Ureter (tissue), 1 donor: ENCODE results near the gene PRR29. TPM values are rescaled to one million over a fixed set of nuclear protein-coding genes. Genes with fewer than 3 reads are reported as not detected.
"Not testable (repeated sequence)": the region's sequence is repeated elsewhere in the genome, so short reads cannot be mapped to it uniquely, and the experiment has no call there.

Experiments used
- DNase-seq: peaks from one replicate; pipeline ENCODE4 v3.0.0-alpha.2; 2020; ENCODE audit warnings: low spot score
- total RNA-seq: library from RNA; stranded (reverse); gene quantifications from one replicate; pipeline ENCODE4 v1.2.4, GENCODE V29; 2023
- donor health status: DM: yes; HTN: yes; CAD: no.

PRR29 gene
- total RNA-seq, 1 donor from 2014 or later, result 3.5 TPM

- no peak for DNase-seq
Observed at GRCh38 chr17:64015447-64015846, 17.3 kb downstream of the PRR29 start.

GRCh38 chr17:64016231-64016784 lies 18.2 kb downstream of the PRR29 start:
- no peak for DNase-seq

DNA sequence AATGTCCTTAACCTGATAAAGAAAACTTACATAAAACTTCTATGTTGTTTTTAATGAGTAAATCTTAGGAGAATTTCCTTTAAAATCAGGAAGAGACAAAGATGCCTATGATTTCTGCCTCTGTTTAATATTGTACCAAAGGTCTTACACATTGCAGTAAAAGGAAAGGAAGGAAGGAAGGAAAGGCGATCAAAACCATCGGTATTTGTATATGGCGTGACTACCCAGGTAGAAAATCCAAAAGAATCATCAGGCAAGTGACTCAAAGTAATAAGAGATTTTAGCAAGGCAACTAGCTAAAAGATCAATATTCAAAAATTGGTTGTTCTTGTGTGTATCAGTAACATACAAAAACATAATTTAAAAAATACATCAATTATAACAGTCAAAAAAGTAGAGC lies 18.8 kb downstream of the PRR29 start:
- DNase-seq, result no peak

DNA sequence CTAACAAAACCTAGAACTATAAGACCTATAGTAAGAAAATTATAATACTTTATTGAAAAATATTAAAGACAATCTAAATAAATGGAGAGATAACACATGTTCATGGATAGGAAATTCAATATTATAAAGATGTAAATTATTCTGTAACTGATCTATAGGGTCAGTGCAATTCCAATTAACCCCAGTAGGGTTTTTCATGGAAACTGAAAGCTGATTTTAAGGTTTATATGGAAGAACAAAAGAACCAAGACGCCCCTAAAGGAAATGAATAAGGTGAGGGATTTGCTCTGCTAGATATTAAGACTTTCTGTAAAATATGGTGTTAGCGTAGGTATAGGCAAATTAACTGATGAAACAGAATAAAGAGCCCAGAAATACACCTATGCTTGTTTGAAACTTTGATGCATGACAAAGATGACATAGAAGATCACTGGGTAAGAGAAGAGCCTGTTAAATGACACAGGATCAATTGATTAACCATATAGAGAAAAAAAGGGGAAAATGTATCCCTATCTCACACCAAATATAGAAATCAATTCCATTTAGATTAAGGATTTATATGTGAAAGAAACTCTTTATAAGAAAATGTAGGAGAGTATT lies 19.3 kb downstream of the PRR29 start:
- DNase-seq, result no peak

DNA sequence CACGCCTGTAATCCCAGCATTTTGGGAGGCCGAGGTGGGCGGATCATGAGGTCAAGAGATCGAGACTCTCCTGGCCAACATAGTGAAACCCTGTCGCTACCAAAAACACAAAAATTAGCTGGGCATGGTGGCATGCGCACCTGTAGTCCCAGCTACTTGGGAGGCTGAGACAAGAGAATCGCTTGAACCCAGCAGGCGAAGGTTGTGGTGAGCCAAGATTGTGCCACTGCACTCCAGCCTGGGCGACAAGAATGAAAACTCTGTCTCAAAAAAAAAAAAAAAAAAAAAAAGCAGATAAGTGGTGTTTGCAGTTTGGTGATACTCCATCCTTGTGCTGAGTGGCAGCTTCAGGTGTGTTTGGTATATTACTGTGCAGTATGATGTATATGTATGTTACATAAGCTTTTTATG lies 21.4 kb downstream of the PRR29 start:
- not testable (repeated sequence) for DNase-seq

- DNase-seq, result peak; percentile 70
Observed at GRCh38 chr17:64020056-64020766, 22.1 kb downstream of the PRR29 start, which contains the start of gene ICAM2. Gene ICAM2, minus strand, starts transcription at chr17:64020633. Its CDS starts 13,942 bp downstream, at chr17:64006691.

- DNase-seq, result peak; percentile 35
Observed at GRCh38 chr17:64022611-64023063, 24.5 kb downstream of the PRR29 start.

- DNase-seq, result peak; percentile 12
Observed at GRCh38 chr17:64024215-64024654, 26.1 kb downstream of the PRR29 start.

GRCh38 chr17:64024781-64025731 lies 26.9 kb downstream of the PRR29 start:
- peak; percentile 44 for DNase-seq

DNA sequence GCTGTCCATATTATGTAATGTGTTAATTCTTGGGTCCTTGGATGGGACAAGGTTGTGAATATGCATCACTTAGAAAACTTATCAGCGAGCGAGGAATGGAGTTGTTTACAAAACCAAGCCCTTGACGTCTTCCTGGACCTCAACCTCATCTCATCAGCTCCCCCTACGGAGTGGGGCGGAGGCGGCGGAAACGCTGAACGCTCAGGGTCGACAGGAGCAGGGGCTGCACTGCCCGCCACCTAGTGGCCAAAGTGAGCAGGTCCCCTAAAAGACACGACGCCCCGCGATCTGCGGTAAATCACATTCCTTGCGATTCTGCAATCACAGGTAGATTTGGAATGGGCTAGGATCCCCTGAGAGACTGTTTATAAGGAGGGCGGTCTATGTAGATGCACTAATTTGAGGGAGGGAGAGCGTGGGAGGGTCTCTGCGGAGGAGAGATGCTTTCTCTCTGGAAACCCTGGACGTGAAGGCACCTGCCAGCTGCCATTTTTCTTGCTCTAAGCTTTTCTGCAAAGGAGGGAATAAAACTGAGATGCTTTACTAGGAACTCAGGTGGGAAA lies 27.7 kb downstream of the PRR29 start:
- DNase-seq, result peak; percentile 81

DNA sequence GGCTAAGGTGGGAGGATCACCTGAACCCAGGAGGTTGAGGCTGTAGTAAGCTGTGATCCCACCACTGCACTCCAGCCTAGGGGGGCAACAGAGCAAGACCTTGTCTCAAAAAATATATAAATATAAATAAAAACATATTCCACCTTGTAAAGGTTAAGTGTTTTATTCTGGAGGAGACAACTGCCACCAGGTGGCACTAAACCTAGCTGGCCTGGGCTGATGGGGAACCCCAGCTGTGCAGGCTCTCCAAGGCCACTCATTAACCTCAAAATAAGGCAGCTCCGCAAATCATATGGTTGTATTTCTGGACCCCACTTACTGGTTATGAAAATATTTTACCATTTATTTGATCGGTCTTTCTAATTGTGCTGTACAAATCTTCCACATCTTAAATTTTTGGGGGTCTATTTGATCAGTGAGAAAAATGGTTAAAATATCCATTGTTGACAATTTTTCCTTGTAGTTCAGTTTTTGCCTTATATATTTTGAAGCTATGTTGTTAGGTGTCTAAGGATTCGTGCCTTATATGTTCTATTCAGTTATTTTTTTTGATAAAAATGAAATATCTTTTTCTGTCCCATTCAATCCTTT lies 30.8 kb downstream of the PRR29 start:
- DNase-seq, result no peak

- DNase-seq, result no peak
Observed at GRCh38 chr17:64032081-64032480, 33.9 kb downstream of the PRR29 start.

GRCh38 chr17:64036198-64036922 lies 38.2 kb downstream of the PRR29 start:
- no peak for DNase-seq

- DNase-seq, result no peak
Observed at GRCh38 chr17:64037180-64037579, 39.0 kb downstream of the PRR29 start.

GRCh38 chr17:64037802-64038201 lies 39.7 kb downstream of the PRR29 start:
- DNase-seq, result no peak

DNA sequence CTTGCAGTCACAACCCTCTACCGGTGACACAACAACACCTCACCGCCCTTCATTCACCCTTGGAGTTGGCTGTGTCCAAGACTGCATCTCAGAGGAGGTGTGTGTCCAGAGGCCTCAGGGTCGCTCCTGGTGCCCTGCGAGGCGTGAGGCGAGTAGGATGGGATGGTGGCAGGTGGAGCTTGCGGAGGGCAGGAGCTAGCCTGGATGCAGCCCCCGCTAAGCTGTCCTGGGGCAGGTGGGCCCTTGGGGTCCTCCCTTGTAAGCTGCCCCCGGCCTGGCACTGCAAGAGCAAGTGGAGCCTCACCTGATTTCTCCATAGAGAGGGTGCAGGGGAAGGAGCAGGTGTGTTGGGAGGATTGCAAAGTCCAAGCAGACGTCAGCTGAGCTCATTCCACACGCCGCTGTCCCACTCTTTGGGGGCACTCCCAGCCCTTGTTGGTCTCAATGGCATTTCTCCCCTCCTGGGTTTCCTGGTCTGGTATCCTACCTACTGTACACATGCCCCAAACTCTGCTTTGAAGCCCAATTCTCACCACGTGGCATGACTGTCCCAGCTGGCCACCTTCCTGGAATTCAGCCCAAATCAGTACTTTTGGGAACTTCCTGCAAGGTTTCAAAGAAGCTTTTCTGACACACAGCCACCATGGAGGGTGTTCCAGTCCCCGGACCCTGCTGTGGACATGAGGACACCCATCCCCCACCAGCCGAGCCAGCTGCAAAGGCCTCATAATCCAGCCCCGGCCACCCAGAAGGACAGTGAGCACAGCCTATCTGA lies 40.4 kb downstream of the PRR29 start:
- DNase-seq, result no peak

- DNase-seq, result no peak
Observed at GRCh38 chr17:64039106-64039400, 40.9 kb downstream of the PRR29 start.

GRCh38 chr17:64040206-64040605 lies 42.1 kb downstream of the PRR29 start:
- DNase-seq, result no peak

GRCh38 chr17:64041912-64042311 lies 43.8 kb downstream of the PRR29 start:
- no peak for DNase-seq
